ENCODE data around the gene HEPHL1.
"Not testable (repeated sequence)": the region's sequence is repeated elsewhere in the genome, so short reads cannot be mapped to it uniquely, and the experiment has no call there.

The HEPHL1 gene

DNA sequence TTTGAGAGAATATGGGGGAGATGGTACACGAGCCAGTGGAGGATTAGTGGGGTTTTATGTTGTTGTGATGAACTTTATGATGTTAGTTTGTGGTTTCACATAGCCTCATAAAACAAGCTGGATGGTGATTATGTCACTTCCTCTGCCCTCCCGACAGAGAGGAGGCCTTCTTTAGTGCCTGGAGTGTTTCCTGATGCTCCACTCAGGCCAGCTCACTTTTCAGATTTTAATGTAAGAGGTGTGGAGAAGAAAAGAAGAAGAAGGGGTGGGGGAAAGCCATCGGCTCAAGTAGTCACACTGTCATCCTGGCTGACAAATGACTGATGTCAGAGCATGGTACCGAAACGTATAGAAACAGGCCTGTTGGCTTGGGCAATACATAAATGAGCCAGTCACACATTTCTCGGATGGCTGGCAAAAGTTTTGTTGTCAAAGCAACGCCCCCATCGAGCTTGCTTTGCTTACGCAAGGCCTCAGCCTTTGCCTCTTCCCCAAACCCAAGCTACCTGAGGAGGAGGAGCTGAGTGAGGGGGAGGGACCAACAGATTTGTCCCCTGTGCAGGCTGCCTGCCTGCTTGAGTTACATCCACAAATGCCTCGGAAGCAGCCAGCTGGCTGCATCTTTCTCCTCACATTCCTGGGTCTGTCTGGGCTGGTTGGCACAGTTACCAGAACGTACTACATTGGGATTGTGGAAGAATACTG, at the start of gene HEPHL1:
TSS of gene HEPHL1 (plus strand) at position 578 of the 705 bp plus-strand sequence. CDS start at position 593, 15 bp downstream.
- DNase-seq (ENCODE audit: low read depth), result no peak
- TF ChIP-seq, protein P1, sequence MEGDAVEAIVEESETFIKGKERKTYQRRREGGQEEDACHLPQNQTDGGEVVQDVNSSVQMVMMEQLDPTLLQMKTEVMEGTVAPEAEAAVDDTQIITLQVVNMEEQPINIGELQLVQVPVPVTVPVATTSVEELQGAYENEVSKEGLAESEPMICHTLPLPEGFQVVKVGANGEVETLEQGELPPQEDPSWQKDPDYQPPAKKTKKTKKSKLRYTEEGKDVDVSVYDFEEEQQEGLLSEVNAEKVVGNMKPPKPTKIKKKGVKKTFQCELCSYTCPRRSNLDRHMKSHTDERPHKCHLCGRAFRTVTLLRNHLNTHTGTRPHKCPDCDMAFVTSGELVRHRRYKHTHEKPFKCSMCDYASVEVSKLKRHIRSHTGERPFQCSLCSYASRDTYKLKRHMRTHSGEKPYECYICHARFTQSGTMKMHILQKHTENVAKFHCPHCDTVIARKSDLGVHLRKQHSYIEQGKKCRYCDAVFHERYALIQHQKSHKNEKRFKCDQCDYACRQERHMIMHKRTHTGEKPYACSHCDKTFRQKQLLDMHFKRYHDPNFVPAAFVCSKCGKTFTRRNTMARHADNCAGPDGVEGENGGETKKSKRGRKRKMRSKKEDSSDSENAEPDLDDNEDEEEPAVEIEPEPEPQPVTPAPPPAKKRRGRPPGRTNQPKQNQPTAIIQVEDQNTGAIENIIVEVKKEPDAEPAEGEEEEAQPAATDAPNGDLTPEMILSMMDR (conservative IDR thresholded peaks at IDR 0.05; ENCODE audit: control insufficient read depth, insufficient read depth, low read depth, low read length), result no peak
- no peak within 1 kb of the TSS for H3K4me3 ChIP-seq (ENCODE audit: control insufficient read depth, low read depth, low read length)

- no peak for DNase-seq (ENCODE audit: low read depth)
- TF ChIP-seq, protein P1 (conservative IDR thresholded peaks at IDR 0.05; ENCODE audit: control insufficient read depth, insufficient read depth, low read depth, low read length), result no peak
- H3K4me3 ChIP-seq (ENCODE audit: control insufficient read depth, low read depth, low read length), result no peak overlapping the region
Measured at GRCh38 chr11:93972790-93973189, 48.4 kb upstream of the HEPHL1 start.

GRCh38 chr11:93973322-93974051, 47.7 kb upstream of the HEPHL1 start:
- H3K4me3 ChIP-seq (ENCODE audit: control insufficient read depth, low read depth, low read length); DNase-seq (ENCODE audit: low read depth): not testable (repeated sequence)

DNA sequence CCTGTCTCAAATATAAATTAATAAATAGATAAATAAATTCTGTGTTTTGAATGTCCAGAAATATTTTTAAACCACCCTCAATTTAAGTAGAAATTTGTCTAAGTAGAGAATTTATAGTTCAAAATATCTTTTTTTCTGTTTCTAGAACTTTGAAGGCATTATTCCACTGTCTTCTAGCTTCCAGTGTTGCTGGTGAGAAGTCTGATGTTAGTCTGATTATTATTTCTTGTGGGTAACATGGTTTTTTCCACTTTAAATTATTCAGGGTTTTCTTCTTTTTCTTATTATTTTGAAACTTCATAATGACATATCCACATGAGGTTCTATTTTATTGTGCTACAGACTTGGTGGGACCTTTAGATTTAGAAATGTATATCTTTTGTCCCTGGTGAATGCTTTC, 46.4 kb upstream of the HEPHL1 start:
- no peak overlapping the region for H3K4me3 ChIP-seq (ENCODE audit: control insufficient read depth, low read depth, low read length)
- DNase-seq (ENCODE audit: low read depth), result no peak
- TF ChIP-seq, protein P1 (conservative IDR thresholded peaks at IDR 0.05; ENCODE audit: control insufficient read depth, insufficient read depth, low read depth, low read length), result no peak

GRCh38 chr11:93976577-93977254, 44.4 kb upstream of the HEPHL1 start:
- DNase-seq (ENCODE audit: low read depth), result not testable (repeated sequence)

GRCh38 chr11:93983542-93984195, 37.5 kb upstream of the HEPHL1 start:
- TF ChIP-seq, protein P1 (conservative IDR thresholded peaks at IDR 0.05; ENCODE audit: control insufficient read depth, insufficient read depth, low read depth, low read length), result no peak
- H3K4me3 ChIP-seq (ENCODE audit: control insufficient read depth, low read depth, low read length), result no peak overlapping the region
- DNase-seq (ENCODE audit: low read depth), result no peak

More at GRCh38 chr11:93976577-93977254, 44.4 kb upstream of the HEPHL1 start:
- not testable (repeated sequence) for H3K4me3 ChIP-seq (ENCODE audit: control insufficient read depth, low read depth, low read length)

GRCh38 chr11:93984196-93984567, 37.0 kb upstream of the HEPHL1 start:
- TF ChIP-seq, protein P1 (conservative IDR thresholded peaks at IDR 0.05; ENCODE audit: control insufficient read depth, insufficient read depth, low read depth, low read length), result no peak
- DNase-seq (ENCODE audit: low read depth), result peak; percentile 63
- no peak overlapping the region for H3K4me3 ChIP-seq (ENCODE audit: control insufficient read depth, low read depth, low read length)
